ENCODE data around the gene RNF207.
"Not testable (repeated sequence)": the region's sequence is repeated elsewhere in the genome, so short reads cannot be mapped to it uniquely, and the experiment has no call there.

Gene RNF207

DNA sequence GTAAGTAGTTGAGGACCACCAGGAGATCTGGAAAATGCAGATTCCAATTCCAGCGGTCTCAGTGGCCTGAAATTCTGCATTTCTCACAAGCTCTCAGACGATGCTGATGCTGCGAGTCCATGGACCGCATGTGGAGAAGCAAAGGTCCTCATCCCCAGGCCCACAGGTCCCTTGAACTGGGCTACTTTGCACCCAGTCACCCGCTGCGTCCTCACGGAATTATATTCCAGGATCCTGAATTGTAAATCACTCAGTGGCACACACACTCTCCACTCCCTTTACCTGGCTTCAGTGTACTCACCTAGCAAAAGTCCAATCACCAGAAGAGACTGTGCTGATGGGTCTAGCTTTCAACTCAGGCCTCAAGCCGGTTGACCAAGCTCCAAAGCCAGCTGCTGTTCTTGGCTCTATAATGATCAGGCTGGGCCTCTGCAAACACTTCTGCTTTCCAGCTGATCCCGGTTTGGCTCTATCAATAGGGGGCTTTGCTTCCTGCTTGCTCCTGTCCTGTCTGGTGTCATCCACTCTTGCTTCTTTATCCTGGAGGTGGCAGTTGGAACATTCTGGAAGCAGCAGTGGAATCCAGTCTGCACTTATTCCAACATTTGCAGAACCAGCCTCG, 5.6 kb upstream of the RNF207 start:
- no peak for DNase-seq

DNA sequence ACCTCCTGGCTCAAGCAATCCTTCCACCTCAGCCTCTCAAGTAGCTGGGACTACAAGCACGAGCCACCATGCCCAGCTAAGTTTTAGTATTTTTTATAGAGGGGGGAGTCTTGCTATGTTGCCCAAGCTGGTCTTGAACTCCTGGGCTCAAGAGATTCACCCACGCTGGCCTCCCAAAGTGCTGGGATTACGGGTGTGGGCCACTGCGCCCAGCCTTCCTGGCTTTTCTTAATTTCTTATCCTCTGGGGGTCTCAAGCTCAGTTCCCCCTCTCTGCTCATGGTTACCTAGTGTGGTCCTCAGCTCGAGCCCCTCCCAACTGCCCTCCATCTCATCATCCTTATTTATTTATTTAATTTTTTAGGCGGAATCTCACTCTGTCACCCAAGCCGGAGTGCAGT, 3.7 kb upstream of the RNF207 start:
- DNase-seq = no peak

DNA sequence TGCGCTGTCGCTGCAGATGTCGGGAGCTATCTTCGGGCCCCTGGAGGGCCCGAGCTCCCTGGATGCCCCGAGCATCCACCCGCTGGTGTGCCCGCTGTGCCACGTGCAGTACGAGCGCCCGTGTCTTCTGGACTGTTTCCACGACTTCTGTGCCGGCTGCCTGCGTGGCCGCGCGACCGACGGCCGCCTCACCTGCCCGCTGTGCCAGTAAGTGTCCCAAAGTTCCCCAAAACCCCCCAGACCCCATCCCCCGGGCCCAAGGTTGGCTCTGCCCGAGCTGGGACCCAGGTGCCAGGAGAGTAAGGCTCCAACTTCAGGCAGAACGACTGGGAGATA, 569 bp downstream of the RNF207 start:
- DNase-seq = no peak

DNA sequence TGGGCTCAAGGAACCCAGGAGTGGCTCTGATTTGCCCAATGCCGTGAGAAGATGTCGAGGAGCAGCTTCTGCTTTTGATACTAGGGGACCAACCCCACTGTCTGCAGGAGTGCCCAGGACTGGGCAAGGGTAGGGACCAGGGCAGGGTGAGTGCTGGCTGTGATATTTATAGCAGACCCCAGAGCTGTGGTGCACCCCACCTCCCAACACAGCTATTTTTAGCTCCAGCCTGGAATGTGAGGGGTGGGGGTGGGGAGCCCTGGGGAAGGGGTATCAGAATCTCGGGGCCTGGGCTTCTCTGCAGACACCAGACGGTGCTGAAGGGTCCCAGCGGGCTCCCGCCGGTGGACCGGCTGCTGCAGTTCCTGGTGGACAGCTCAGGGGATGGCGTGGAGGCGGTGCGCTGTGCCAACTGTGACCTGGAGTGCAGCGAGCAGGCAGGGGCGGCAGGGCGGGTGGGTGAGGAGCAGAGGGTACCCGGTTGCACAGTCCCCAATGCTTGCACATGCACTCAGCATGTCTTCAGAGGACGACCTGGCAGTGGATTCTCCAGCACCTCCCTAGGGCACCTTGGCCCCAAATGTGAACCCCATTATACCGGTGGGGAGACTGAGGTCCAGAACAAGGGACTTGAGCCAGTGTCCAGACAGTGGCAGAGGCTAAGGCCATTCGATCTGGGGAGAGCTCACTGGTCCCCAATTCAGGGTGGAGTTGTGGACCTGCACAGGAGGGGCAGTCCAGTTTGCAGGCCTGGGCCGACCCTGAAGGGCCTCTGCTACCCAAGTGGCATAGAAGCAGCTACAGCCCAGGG, 1.4 kb downstream of the RNF207 start:
- DNase-seq = no peak

DNA sequence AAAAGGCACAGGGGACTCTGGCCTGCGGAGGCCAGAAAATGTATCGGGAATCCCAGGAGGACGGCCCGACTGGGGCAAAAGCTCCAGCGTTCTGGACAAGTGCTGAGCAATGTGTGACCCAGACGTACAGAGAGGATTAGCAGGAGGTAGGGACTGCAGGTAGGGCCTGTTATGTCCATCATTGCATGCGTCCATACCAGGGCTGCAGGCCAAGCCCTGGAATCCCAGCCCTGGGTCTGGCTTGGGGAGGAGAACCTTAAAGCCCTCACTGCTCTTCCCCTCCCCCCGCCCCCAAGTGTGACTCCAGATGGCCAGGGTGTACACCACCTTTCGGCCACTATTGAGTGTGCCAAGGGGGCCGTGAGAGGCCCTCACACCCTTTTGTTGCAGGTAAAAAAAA, 2.0 kb downstream of the RNF207 start:
- DNase-seq = no peak

DNA sequence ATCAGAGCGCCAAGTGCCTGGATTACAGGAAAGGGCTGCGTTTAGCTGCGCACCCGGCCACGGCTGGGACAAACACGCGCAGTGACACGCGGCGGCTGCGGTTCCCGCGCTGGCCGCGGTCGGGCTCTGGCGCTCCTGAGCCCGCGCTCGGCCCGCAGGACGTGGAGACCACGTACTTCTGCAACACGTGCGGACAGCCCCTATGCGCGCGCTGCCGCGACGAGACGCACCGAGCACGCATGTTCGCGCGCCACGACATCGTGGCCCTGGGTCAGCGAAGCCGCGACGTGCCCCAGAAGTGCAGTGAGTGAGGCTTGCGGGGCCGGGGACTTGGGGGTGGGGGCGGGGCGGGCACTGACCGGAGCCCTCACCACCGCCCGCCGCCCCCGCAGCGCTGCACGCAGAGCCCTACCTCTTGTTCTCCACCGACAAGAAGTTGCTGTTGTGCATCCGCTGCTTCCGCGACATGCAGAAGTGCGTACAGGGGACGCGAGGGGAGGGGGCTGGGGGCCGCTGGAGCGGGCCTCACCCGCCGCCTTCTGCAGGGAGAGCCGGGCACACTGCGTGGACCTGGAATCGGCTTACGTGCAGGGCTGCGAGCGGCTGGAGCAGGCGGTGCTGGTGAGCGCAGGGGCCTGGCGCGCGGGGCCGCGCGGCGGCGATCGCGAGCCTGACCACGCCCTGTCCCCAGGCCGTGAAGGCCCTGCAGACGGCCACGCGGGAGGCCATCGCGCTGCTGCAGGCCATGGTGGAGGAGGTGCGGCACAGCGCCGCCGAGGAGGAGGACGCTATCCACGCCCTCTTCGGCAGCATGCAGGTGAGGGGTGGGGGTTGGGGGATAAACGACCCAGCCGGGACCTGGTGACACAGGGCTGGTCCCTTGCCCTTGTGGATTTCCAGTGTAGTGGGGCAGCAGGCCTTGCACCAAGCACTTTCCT, 3.1 kb downstream of the RNF207 start:
- no peak for DNase-seq

DNA sequence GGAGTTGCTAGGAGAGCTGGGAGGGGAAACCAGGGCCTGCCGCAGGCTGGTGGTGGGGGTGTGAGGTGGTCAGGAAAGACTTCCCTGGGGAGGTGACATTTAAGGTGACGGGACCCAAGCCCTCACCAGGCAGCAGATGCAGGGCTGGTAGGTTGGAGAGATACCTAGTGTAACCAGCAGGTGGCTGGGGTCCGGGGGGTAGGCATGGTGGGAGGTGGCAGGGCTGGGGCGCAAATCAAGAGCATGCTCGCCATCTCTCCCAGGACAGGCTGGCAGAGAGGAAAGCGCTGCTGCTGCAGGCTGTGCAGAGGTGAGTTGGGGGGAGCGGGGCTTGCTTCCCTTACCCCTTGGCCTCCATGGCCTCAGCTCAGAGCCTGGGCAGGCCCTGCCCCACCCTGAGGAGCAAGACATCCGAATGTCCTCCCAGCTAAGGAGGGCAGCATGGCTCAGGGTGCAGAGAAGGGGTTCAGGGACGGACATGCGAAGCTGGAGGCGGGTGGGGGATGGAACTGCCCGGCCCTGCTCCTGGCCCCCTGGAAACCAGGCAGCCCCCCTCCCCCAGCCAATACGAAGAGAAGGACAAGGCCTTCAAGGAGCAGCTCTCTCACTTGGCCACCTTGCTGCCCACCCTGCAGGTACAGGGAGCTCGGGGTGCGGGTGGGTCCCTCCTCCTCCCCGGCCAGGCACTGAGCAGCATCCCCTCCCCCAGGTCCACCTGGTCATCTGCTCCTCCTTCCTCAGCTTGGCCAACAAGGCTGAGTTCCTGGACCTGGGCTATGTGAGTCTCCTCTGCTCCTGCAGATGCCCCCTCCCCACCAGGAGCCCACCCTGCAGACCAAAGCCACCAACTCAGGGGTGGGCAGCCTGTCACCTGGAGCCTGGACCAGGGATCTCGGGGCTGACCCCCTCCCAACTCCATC, 4.0 kb downstream of the RNF207 start:
- DNase-seq = no peak

DNA sequence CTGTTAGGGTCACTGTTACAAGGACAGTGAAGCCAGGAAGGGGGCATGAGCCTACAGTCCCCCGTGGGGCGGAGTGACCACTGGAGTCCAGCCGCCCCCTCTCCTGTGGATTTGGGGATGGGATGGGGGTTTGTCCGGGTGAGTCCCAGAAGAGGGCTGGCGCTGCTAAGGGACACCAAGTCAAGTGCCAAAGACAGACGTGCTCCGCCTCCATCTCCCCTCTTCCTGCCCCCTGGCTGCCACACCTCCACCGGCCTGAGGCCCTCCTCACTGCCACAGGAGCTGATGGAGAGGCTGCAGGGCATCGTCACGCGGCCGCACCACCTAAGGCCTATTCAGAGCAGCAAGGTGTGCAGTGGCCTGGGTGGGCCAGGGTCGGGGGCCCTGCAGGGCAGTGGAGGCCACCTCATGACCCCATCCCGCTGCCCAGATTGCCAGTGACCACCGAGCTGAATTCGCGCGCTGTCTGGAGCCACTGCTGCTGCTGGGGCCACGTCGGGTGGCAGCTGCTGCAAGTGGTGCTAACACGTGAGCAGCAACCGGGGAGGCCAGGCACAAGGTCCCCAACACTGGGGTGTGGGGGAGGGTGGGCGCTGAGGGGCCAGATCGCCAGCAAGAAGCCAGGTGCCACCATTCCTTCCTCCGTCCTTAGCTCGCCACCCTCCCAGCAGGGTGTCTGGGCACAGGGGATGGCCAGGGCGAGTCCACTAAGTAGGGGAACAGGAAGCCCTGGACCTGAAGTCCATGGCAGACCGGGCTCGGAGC, 4.9 kb downstream of the RNF207 start:
- DNase-seq = no peak

DNA sequence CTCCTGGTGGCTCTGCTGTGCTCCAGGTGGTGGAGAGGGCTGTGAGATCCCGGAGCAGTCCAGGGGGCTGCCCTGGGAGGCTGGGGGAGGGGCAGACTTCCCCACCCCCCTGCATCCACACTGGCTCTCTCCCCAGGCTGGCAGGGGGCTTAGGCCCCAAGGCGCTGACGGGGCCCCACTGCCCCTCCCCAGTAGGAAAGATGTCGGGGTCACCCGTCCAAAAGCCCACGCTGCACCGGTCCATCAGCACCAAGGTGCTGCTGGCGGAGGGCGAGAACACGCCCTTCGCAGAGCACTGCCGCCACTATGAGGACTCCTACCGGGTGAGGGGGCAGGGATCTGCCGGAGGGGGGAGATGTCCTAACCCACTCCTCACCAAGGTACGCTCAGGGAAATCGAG, 5.8 kb downstream of the RNF207 start:
- DNase-seq = no peak

DNA sequence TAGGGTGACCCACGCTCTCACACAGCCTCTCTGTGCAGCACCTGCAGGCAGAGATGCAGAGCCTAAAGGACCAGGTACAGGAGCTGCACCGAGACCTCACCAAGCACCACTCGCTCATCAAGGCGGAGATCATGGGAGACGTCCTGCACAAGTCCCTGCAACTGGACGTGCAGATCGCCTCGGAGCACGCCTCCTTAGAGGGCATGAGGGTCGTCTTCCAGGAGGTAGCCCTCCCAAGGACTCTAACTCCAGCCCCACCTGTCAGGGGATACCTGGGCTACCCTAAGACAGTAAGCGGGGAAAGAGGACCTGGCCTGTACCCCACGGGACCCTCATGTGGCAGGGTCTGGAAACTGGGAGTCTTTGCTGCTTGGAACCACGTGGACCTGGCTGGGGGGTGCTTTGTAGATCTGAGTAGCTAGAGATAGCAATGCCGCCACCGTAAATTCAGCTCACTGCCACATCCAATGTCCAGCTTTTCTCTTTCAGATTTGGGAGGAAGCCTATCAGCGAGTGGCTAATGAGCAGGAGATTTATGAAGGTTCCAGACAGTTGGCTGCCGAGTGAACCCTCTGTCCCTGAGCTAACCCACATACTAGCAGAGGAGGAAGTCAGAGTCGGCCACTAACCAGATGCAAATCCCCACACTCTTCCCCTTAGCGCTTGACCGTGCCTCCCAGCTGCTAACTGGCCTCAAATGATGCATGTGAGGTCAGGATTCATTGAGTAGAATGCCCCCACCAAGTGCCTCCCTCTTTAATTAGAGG, 6.5 kb downstream of the RNF207 start:
- DNase-seq = no peak

DNA sequence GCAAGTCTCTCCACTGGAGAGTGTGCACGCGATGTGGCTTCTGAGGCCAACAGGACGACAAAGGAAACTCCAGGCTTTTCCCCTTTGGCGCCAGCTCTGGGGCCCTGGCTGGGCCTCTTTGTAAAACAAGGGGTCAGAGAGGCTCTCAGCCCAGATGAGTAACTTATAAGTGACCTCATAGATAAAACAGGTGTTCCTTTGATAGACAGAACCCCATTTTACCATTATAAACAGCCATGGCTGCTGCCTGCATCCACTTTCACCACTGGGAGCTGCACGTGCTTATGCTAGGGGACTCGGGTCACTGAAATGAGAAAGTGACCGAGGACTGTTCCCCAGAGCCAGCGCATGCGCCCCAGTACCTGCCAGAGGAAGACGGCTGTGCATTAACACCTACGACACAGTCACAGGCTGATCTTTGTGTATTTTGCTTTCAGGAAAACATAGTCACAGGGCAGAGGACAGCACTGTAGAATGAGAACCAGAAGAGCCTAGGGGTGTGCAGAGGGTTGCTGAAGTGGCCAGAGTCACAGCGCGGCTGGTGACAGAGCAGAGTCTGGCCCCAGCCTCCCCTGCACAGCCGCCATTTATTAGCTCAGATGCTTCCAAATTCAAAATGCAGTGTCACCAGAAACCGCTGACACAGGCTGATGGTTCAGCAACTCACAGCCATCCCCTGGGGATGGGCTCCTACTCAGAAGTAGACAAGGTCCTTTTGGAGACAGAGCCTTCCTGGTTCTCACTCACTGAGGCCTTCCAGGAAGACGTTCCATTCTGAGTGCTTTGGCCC, 12.7 kb downstream of the RNF207 start:
- no peak for DNase-seq

DNA sequence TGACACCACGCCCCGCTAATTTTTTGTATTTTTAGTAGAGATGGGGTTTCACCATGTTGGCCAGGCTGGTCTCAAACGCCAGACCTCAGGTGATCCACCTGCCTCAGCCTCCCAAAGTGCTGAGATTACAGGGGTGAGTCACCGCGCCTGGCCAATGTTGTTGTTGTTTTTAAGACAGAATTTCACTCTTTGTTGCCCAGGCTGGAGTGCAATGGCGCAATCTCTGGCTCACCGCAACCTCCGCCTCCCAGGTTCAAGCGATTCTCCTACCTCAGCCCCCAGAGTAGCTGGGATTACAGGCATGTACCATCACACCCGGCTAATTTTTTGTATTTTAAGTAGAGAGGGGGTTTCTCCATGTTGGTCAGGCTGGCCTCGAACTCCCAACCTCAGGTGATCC, 13.7 kb downstream of the RNF207 start:
- DNase-seq = not testable (repeated sequence)

DNA sequence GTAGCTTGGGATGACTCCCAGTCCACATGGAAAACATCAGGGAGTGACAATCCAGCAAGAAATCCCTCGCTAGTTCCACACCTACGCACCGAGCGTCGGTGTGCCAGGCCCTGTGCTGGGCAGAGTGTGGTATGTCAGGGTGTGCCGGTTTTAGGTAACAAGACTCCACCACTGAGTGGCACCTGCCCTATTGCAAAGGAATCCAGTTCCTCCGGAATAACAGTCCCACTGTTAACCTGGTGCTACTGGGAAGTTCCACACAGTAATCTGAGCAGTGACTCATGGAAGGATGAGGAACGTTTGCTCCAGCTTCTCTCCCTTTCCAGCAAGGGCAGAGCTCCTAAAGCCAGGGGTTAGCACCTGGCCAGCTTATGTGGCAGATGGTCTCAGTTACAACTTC, 14.3 kb downstream of the RNF207 start:
- DNase-seq = no peak

DNA sequence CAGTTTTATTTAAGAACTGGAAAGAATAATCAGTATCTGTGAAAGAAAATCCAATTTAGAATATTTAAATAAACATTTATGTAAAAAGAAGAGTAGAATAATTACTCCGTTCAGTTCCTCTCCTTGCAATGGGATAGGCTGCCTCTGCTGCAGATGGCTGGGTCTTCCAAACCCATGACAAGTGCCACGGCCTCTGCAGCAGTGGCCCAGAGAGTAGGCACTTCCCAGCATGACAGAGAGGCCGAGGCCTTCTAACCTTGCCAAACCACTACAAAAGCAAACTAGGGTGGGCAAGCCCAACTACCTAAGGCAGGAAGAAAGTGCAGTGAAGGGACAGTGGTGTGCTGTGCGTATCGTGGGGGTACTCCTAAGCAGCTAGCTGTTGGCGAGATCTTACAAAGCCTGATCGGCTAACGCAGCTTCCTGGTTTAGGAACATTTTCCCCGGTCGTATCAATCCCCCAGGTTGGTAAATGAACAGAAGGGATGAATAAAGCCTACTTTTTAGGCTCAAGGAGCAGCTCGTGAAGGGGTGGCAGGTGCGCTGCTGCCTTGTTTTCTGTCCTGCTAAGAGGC, 15.4 kb downstream of the RNF207 start:
- DNase-seq = no peak

DNA sequence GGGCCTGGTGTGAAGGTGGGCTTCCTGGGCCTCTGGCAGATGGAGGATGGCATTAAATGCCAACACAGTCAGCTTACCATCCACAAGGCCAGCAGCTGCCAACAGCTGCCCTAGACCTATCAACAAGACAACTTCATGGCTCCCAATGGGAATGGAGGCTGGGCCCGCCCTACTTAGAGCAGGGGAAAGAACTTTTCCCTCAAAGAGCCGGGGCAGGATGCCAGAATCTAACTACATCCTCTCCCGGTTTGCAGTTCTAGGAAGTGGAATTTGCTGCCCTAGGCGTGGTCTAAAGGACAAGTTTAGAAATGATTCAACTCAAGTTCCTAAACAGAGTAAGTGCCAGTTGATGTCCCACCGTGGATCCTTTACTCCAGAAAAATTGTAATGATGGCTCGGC, 16.7 kb downstream of the RNF207 start:
- no peak for DNase-seq

DNA sequence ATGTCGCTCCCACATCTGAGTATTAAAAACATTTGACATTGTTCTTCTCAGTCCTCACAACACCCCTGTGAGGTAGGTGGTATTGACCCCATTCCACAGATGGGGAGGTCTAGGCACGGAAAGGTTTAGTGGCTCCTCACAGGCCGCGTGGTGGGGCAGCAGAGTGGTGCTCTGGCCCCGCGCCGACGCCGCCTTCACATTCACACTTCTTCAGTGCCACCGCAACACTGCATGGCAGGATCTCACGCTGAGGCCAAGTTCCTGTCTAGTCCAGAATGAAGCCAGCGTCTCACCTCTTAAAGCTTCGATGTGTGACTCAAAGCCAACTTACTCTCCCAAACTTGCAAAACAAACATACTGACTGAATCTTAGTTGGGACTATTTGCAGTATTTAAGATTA, 17.7 kb downstream of the RNF207 start:
- no peak for DNase-seq

DNA sequence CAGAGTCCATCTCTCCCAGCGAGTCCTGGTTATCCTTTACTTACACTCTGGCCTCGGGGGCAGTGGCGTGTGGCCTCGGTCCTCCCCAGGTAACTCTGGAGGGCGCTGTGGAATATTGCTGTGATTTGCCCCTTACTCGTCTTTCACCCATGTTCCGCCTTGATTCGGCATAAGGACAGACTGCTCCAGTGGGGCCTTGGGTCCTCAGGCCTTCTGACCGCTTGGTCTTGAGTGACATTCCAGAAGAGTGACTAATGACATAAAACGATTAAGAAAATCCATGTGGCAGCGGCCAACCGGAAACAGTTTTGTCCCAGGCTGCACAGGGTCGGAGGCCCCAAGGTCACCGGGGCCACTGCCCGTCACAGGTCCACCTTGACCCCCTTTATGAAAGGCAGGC, 18.8 kb downstream of the RNF207 start:
- no peak for DNase-seq

DNA sequence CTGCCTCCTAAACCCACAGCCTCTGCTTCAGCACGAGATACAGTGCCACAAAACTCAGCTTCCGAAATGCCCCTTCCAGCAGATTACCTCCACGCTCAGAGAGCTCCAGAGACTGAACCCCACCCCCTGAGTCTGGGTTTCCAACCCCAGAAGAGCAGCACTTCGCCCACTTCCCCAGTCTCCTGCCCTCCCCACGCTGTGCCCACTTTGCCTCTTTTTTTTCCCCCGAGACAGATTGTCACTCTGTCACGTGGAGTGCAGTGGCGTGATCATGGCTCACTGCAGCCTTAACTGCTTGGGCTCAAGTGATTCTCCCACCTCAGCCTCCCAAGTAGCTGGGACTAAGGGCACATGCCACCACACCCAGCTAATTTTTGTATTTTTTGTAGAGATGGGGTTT, 19.7 kb downstream of the RNF207 start:
- DNase-seq = no peak

DNA sequence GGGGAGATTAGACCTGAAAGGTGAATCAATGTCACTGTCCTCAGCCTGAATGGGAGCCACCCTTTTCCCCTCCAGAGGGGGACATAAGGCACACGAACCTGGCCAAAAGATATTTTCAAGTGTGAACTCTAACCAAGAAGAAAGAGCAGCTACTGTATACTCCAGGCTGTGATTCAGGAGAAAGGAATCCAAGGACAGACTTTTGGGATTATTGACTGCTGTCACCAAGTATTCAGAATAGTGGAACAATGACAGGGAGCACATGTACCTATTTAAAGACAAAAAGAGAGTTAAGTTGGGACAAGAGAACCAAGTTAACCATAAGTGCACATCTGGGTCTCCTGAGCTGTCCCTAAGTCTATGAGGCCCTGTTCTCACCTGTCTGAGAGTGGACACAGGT, 27.5 kb downstream of the RNF207 start:
- no peak for DNase-seq
